ENCODE data around the gene MAN2B1. TPM values are rescaled to one million over a fixed set of nuclear protein-coding genes. Genes with fewer than 3 reads are reported as not detected.

The MAN2B1 gene
- total RNA-seq, 4 donors from 2014 or later = 51.9 to 84.2 (median 68.0) TPM

GRCh38 chr19:12656899-12657571 is 9.5 kb downstream of the MAN2B1 start:
- Histone ChIP-seq H3K4me1 (no peaks in the 10 kb centered on the region), H3K4me3 (no peak overlapping the region), H3K9me3 (no peaks in the 10 kb centered on the region), H3K27ac (no peak overlapping the region), H3K27me3 (no peaks in the 10 kb centered on the region), H3K36me3 (peaks cover 0 to 62% (median 0%) of the 10 kb centered on the region in 3 donors)
- no peak for TF ChIP-seq POLR2A (IDR thresholded peaks at IDR 0.05)
- TF ChIP-seq CTCF (IDR thresholded peaks at IDR 0.05) = no peak
- DNase-seq = no peak

GRCh38 chr19:12655546-12655945 is 11.0 kb downstream of the MAN2B1 start:
- TF ChIP-seq POLR2A (IDR thresholded peaks at IDR 0.05) (no peak), CTCF (IDR thresholded peaks at IDR 0.05) (no peak)
- DNase-seq = no peak
- no peak overlapping the region for H3K4me3 ChIP-seq
- H3K9me3 ChIP-seq = no peaks in the 10 kb centered on the region
- H3K27me3 ChIP-seq = no peaks in the 10 kb centered on the region
- H3K36me3 ChIP-seq = peaks cover 0 to 53% (median 0%) of the 10 kb centered on the region in 3 donors
- no peak overlapping the region for H3K27ac ChIP-seq
- no peaks in the 10 kb centered on the region for H3K4me1 ChIP-seq

- H3K4me1 ChIP-seq = peaks cover 0 to 13% (median 0%) of the 10 kb centered on the region in 4 donors
- no peaks in the 10 kb centered on the region for H3K27me3 ChIP-seq
- no peak overlapping the region for H3K4me3 ChIP-seq
- no peak for DNase-seq
- H3K36me3 ChIP-seq = peaks cover 0 to 32% (median 0%) of the 10 kb centered on the region in 3 donors
- H3K9me3 ChIP-seq = no peaks in the 10 kb centered on the region
- TF ChIP-seq POLR2A (IDR thresholded peaks at IDR 0.05) = no peak
- no peak overlapping the region for H3K27ac ChIP-seq
These were observed 14.3 kb downstream of the MAN2B1 start for GRCh38 chr19:12652219-12652618.

GRCh38 chr19:12649941-12650340 is 16.6 kb downstream of the MAN2B1 start:
- H3K4me1 ChIP-seq = peaks cover 0 to 14% (median 0%) of the 10 kb centered on the region in 4 donors
- peaks cover 0 to 11% (median 0%) of the 10 kb centered on the region in 3 donors for H3K36me3 ChIP-seq
- H3K27me3 ChIP-seq = no peaks in the 10 kb centered on the region
- TF ChIP-seq CTCF (IDR thresholded peaks at IDR 0.05) (no peak), POLR2A (IDR thresholded peaks at IDR 0.05) (no peak)
- no peak overlapping the region for H3K4me3 ChIP-seq
- no peaks in the 10 kb centered on the region for H3K9me3 ChIP-seq
- H3K27ac ChIP-seq = no peak overlapping the region
- DNase-seq = peak in 1 of 3 donors; percentile 22

- TF ChIP-seq CTCF (IDR thresholded peaks at IDR 0.05) = no peak
- no peak for TF ChIP-seq POLR2A (IDR thresholded peaks at IDR 0.05)
- H3K36me3 ChIP-seq = peaks cover 0 to 9% (median 0%) of the 10 kb centered on the region in 3 donors
- peaks cover 0 to 14% (median 0%) of the 10 kb centered on the region in 4 donors for H3K4me1 ChIP-seq
- no peak overlapping the region for H3K27ac ChIP-seq
- no peaks in the 10 kb centered on the region for H3K27me3 ChIP-seq
- H3K4me3 ChIP-seq = peak overlapping the region in 3 of 4 donors; percentile 12 to 42 (median 42)
- no peak for DNase-seq
- H3K9me3 ChIP-seq = no peaks in the 10 kb centered on the region
These were observed 18.5 kb downstream of the MAN2B1 start for GRCh38 chr19:12648088-12648487.

GRCh38 chr19:12647490-12648071 is 19.0 kb downstream of the MAN2B1 start:
- H3K27ac ChIP-seq = no peak overlapping the region
- DNase-seq = peak; percentile 34 to 89 (median 80)
- H3K27me3 ChIP-seq = no peaks in the 10 kb centered on the region
- TF ChIP-seq CTCF (IDR thresholded peaks at IDR 0.05) (peak in 2 of 6 experiments; percentile 6 to 24), POLR2A (IDR thresholded peaks at IDR 0.05) (no peak)
- no peaks in the 10 kb centered on the region for H3K9me3 ChIP-seq
- H3K4me1 ChIP-seq = peaks cover 0 to 14% (median 0%) of the 10 kb centered on the region in 4 donors
- H3K36me3 ChIP-seq = peaks cover 0 to 9% (median 0%) of the 10 kb centered on the region in 3 donors
- H3K4me3 ChIP-seq = peak overlapping the region in 3 of 4 donors; percentile 12 to 42 (median 42)

Measured in Peyer's patch (tissue), 4 donors.